ENCODE measurements around the gene GVQW3.

GVQW3 gene

GRCh38 chr11:76379807-76380158, 1.3 kb upstream of the GVQW3 start:
- Histone ChIP-seq H3K9me3 (ENCODE audit: control insufficient read depth, insufficient read depth, low read depth, low read length) (no peaks in the 10 kb centered on the region), H3K27ac (ENCODE audit: extremely low read depth, low read depth, low read length) (peak overlapping the region; percentile 72; the same call in 1 of the 2 replicates), H3K4me3 (ENCODE audit: low read depth, low read length) (peak overlapping the region; percentile 83), H3K4me1 (ENCODE audit: control insufficient read depth, insufficient read depth, low read length) (no peaks in the 10 kb centered on the region), H3K36me3 (ENCODE audit: control insufficient read depth in 2 of 2, insufficient read depth in 1 of 2, low read length in 2 of 2) (peaks cover 0 to 3% of the 10 kb centered on the region in 2 experiments; a peak in 1 of 3 replicates)
- ChIA-PET POLR2A (interaction anchor here (0.6 kb wide), 1 partner anchor 373 kb away, joined by 3 read pairs; no protein-coding TSS in a partner anchor), CTCF (no interaction called here)
- TF ChIP-seq ZSCAN23 (tag by site-specific recombination; IDR thresholded peaks at IDR 0.05) (no peak), ZNF449 (tag by site-specific recombination; IDR thresholded peaks at IDR 0.05) (no peak), ZNF169 (tag by site-specific recombination; IDR thresholded peaks at IDR 0.05) (no peak), ZNF629 (tag by site-specific recombination; IDR thresholded peaks at IDR 0.05) (no peak), ZNF148 (tag by site-specific recombination; IDR thresholded peaks at IDR 0.05; ENCODE audit: borderline replicate concordance) (no peak), ZNF747 (tag by site-specific recombination; IDR thresholded peaks at IDR 0.05) (no peak), ZNF518A (tag by site-specific recombination; conservative IDR thresholded peaks at IDR 0.05; ENCODE audit: low read depth) (no peak), EGR2 (tag by site-specific recombination; IDR thresholded peaks at IDR 0.05; ENCODE audit: low read depth) (peak; percentile 49; the same call in 1 of the 2 replicates)

- POLR2A ChIA-PET: interaction anchor here (0.6 kb wide), 1 partner anchor 374 kb away, joined by 3 read pairs; no protein-coding TSS in a partner anchor
- H3K36me3 ChIP-seq (ENCODE audit: control insufficient read depth in 2 of 2, insufficient read depth in 1 of 2, low read length in 2 of 2): peaks cover 0 to 4% of the 10 kb centered on the region in 2 experiments; a peak in 1 of 3 replicates
- peak overlapping the region; percentile 83 for H3K4me3 ChIP-seq (ENCODE audit: low read depth, low read length)
- H3K9me3 ChIP-seq (ENCODE audit: control insufficient read depth, insufficient read depth, low read depth, low read length): no peaks in the 10 kb centered on the region
- H3K4me1 ChIP-seq (ENCODE audit: control insufficient read depth, insufficient read depth, low read length): no peaks in the 10 kb centered on the region
- H3K27ac ChIP-seq (ENCODE audit: extremely low read depth, low read depth, low read length): peak overlapping the region; percentile 72
- CTCF ChIA-PET: no interaction called here
- TF ChIP-seq PBX3 (CRISPR knock-in tag; IDR thresholded peaks at IDR 0.05): no peak
- no peak for TF ChIP-seq ZSCAN18 (tag by site-specific recombination; IDR thresholded peaks at IDR 0.05)
- TF ChIP-seq ZNF121 (tag by site-specific recombination; IDR thresholded peaks at IDR 0.05): no peak
- 0 out of 2 replicates have a peak, but pooled peaks have one; percentile 14 for TF ChIP-seq SP2 (tag by site-specific recombination; IDR thresholded peaks at IDR 0.05)
- TF ChIP-seq ZSCAN23 (tag by site-specific recombination; IDR thresholded peaks at IDR 0.05): no peak
- no peak for TF ChIP-seq MEIS1 (CRISPR knock-in tag; IDR thresholded peaks at IDR 0.05; ENCODE audit: borderline replicate concordance)
- TF ChIP-seq ZBTB8A (tag by site-specific recombination; IDR thresholded peaks at IDR 0.05): no peak
- TF ChIP-seq SCRT1 (tag by site-specific recombination; IDR thresholded peaks at IDR 0.05; ENCODE audit: borderline replicate concordance): no peak
- TF ChIP-seq ZNF600 (tag by site-specific recombination; IDR thresholded peaks at IDR 0.05): peak; percentile 35; the same call in 1 of the 2 replicates
- no peak for TF ChIP-seq RBAK (tag by site-specific recombination; IDR thresholded peaks at IDR 0.05)
- no peak for TF ChIP-seq ZNF239 (tag by site-specific recombination; IDR thresholded peaks at IDR 0.05)
- no peak for TF ChIP-seq ZNF830 (tag by site-specific recombination; IDR thresholded peaks at IDR 0.05; ENCODE audit: low read depth)
- no peak for TF ChIP-seq ZNF10 (tag by site-specific recombination; IDR thresholded peaks at IDR 0.05)
- TF ChIP-seq ZNF792 (tag by site-specific recombination; IDR thresholded peaks at IDR 0.05): no peak
Observed at GRCh38 chr11:76380159-76380976, 755 bp upstream of the GVQW3 start.
